ENCODE measurements around the gene AMACR.

Gene AMACR

DNA sequence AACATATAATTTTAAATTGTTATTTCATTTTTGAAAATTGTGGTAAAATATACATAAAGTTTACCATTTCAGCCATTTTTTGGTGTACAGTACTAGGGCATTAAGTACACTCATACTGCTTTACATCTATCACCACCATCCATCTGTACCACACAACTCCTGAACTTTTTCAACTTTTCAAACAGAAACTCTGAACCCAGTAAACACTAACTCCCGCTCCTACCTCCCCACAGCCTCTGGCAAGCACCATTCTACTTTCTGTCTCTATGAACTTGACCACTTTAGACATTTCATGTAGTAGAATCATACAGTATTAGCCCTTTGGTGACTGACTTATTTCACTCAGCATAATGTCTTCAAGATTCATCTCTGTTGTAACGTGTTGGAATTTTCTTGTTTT is 15.0 kb downstream of the AMACR start:
- Histone ChIP-seq H3K4me1 (ENCODE audit: control insufficient read depth, insufficient read depth, low read length) (peaks cover 4% of the 10 kb centered on the region), H3K9me3 (ENCODE audit: control insufficient read depth in 2 of 2, low read length in 2 of 2) (no peaks in the 10 kb centered on the region), H3K9ac (ENCODE audit: low read length in 2 of 2) (no peak overlapping the region), H3K27ac (ENCODE audit: low read length) (no peak overlapping the region), H3K36me3 (ENCODE audit: control insufficient read depth in 2 of 2, insufficient read depth in 2 of 2, low read length in 2 of 2) (peaks cover 16 to 19% of the 10 kb centered on the region in 2 donors), H3K27me3 (ENCODE audit: control insufficient read depth in 1 of 2, insufficient read depth in 2 of 2, low read length in 2 of 2) (no peaks in the 10 kb centered on the region), H3K4me3 (ENCODE audit: low read length in 2 of 2) (no peak overlapping the region)

GRCh38 chr5:33985447-33985846 is 22.4 kb downstream of the AMACR start:
- no peaks in the 10 kb centered on the region for H3K4me1 ChIP-seq (ENCODE audit: control insufficient read depth, insufficient read depth, low read length)
- H3K9me3 ChIP-seq (ENCODE audit: control insufficient read depth in 2 of 2, low read length in 2 of 2), result no peaks in the 10 kb centered on the region
- no peak overlapping the region for H3K27ac ChIP-seq (ENCODE audit: low read length)
- peaks cover 20 to 22% of the 10 kb centered on the region in 2 donors for H3K36me3 ChIP-seq (ENCODE audit: control insufficient read depth in 2 of 2, insufficient read depth in 2 of 2, low read length in 2 of 2)
- H3K9ac ChIP-seq (ENCODE audit: low read length in 2 of 2), result no peak overlapping the region
- no peaks in the 10 kb centered on the region for H3K27me3 ChIP-seq (ENCODE audit: control insufficient read depth in 1 of 2, insufficient read depth in 2 of 2, low read length in 2 of 2)
- H3K4me3 ChIP-seq (ENCODE audit: low read length in 2 of 2), result no peak overlapping the region

- Histone ChIP-seq H3K9ac (ENCODE audit: low read length in 2 of 2) (no peak within 1 kb of the TSS), H3K27me3 (ENCODE audit: control insufficient read depth in 1 of 2, insufficient read depth in 2 of 2, low read length in 2 of 2) (no peaks in the 10 kb centered on the region), H3K27ac (ENCODE audit: low read length) (no peak within 1 kb of the TSS), H3K36me3 (ENCODE audit: control insufficient read depth in 2 of 2, insufficient read depth in 2 of 2, low read length in 2 of 2) (peaks cover 20 to 22% of the 10 kb centered on the region in 2 donors), H3K4me1 (ENCODE audit: control insufficient read depth, insufficient read depth, low read length) (no peaks in the 10 kb centered on the region), H3K4me3 (ENCODE audit: low read length in 2 of 2) (no peak within 1 kb of the TSS), H3K9me3 (ENCODE audit: control insufficient read depth in 2 of 2, low read length in 2 of 2) (no peaks in the 10 kb centered on the region)
Measured at GRCh38 chr5:33984671-33985124, 23.2 kb downstream of the AMACR start, which contains the start of gene SLC45A2. SLC45A2 (minus strand) TSS chr5:33984693; CDS start chr5:33984583, 110 bp downstream.

DNA sequence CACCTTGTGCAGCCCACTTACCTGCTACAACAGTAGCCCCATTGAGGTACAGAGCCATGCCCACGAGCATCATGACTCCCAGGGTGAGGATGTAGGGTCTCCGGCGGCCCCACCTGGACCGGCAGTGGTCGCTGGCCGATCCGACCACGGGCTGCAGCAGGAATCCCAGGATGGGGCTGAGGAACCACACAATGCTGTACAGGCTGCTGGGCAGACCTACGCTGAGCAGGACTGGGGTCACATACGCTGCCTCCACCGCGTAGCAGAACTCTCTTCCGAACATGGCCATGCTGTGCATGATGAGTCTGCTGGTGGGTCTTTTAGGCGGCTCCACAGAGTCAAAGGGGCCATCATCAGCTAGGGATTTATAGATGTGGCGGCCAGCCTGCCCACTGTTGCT is 23.7 kb downstream of the AMACR start:
- Histone ChIP-seq H3K9me3 (ENCODE audit: control insufficient read depth in 2 of 2, low read length in 2 of 2) (no peaks in the 10 kb centered on the region), H3K4me1 (ENCODE audit: control insufficient read depth, insufficient read depth, low read length) (no peaks in the 10 kb centered on the region), H3K4me3 (ENCODE audit: low read length in 2 of 2) (no peak overlapping the region), H3K27me3 (ENCODE audit: control insufficient read depth in 1 of 2, insufficient read depth in 2 of 2, low read length in 2 of 2) (no peaks in the 10 kb centered on the region), H3K27ac (ENCODE audit: low read length) (no peak overlapping the region), H3K36me3 (ENCODE audit: control insufficient read depth in 2 of 2, insufficient read depth in 2 of 2, low read length in 2 of 2) (peaks cover 17 to 19% of the 10 kb centered on the region in 2 donors), H3K9ac (ENCODE audit: low read length in 2 of 2) (no peak overlapping the region)

DNA sequence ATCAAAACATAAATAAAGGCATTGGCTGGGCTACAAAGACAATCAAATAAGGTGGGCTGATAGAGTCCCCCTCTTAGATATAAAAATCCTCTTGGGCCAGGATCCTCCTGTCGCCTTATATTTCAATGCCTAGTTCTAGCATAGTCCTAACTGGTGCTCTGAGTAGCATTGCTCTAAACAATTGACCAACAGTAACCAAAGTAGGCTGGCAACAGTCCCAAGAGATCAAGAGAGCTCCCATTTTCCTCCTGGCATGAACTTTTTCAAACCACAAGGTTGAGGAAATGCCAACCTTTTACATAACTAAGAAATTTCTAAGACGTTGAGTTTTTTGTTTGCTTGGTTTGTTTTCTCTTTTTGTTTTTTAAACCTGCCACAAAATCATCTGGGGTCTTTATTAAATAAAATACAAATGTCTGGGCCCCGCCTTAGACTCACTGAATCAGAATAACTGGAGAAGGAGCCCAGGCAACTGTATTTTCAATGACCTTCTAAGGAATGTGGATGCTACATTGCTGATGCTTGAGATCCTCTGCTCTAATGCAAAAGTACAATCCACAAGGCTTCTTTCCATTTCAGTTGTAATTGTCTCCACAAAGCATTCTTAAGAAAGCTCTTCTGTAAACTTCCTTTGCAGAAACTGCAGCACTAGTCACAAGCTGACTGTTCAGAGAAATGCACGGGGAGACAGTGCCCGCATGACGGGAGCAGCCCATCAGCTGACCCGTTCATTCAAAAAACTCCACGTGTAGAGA is 26.3 kb downstream of the AMACR start:
- Histone ChIP-seq H3K27me3 (ENCODE audit: control insufficient read depth in 1 of 2, insufficient read depth in 2 of 2, low read length in 2 of 2) (no peaks in the 10 kb centered on the region), H3K9me3 (ENCODE audit: control insufficient read depth in 2 of 2, low read length in 2 of 2) (no peaks in the 10 kb centered on the region), H3K27ac (ENCODE audit: low read length) (no peak overlapping the region), H3K4me1 (ENCODE audit: control insufficient read depth, insufficient read depth, low read length) (no peaks in the 10 kb centered on the region), H3K4me3 (ENCODE audit: low read length in 2 of 2) (no peak overlapping the region), H3K36me3 (ENCODE audit: control insufficient read depth in 2 of 2, insufficient read depth in 2 of 2, low read length in 2 of 2) (peaks cover under 1 to 4% of the 10 kb centered on the region in 2 donors), H3K9ac (ENCODE audit: low read length in 2 of 2) (no peak overlapping the region)

GRCh38 chr5:33980030-33980429 is 27.8 kb downstream of the AMACR start:
- H3K27me3 ChIP-seq (ENCODE audit: control insufficient read depth in 1 of 2, insufficient read depth in 2 of 2, low read length in 2 of 2), result no peaks in the 10 kb centered on the region
- no peak overlapping the region for H3K9ac ChIP-seq (ENCODE audit: low read length in 2 of 2)
- no peaks in the 10 kb centered on the region for H3K36me3 ChIP-seq (ENCODE audit: control insufficient read depth in 2 of 2, insufficient read depth in 2 of 2, low read length in 2 of 2)
- H3K4me3 ChIP-seq (ENCODE audit: low read length in 2 of 2), result no peak overlapping the region
- H3K27ac ChIP-seq (ENCODE audit: low read length), result no peak overlapping the region
- no peaks in the 10 kb centered on the region for H3K9me3 ChIP-seq (ENCODE audit: control insufficient read depth in 2 of 2, low read length in 2 of 2)
- peaks cover 9% of the 10 kb centered on the region for H3K4me1 ChIP-seq (ENCODE audit: control insufficient read depth, insufficient read depth, low read length)

DNA sequence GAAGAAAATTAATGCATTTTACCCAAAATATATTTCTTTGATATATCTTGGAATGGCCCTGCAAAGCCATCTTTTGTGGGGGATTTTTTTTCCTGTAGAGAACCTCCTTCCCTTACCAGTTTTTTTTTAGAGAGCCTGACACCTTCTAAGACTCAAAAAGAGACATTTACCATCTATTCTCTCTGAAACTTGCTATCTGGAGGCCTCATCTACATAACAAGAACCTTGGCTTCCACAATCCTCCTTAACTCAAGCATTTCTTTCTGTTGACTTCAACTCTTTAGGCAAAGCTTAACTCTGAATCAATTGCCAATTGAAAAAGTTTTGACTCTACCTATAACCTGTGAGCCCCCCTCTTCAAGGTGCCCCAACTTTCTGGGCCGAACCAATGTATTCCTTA is 29.5 kb downstream of the AMACR start:
- Histone ChIP-seq H3K9ac (ENCODE audit: low read length in 2 of 2) (no peak overlapping the region), H3K36me3 (ENCODE audit: control insufficient read depth in 2 of 2, insufficient read depth in 2 of 2, low read length in 2 of 2) (no peaks in the 10 kb centered on the region), H3K27me3 (ENCODE audit: control insufficient read depth in 1 of 2, insufficient read depth in 2 of 2, low read length in 2 of 2) (no peaks in the 10 kb centered on the region), H3K9me3 (ENCODE audit: control insufficient read depth in 2 of 2, low read length in 2 of 2) (no peaks in the 10 kb centered on the region), H3K4me1 (ENCODE audit: control insufficient read depth, insufficient read depth, low read length) (peaks cover 9% of the 10 kb centered on the region), H3K27ac (ENCODE audit: low read length) (no peak overlapping the region), H3K4me3 (ENCODE audit: low read length in 2 of 2) (no peak overlapping the region)

- Histone ChIP-seq H3K4me1 (ENCODE audit: control insufficient read depth, insufficient read depth, low read length) (peaks cover 9% of the 10 kb centered on the region), H3K4me3 (ENCODE audit: low read length in 2 of 2) (no peak overlapping the region), H3K27ac (ENCODE audit: low read length) (peak overlapping the region; percentile 46), H3K9ac (ENCODE audit: low read length in 2 of 2) (no peak overlapping the region), H3K36me3 (ENCODE audit: control insufficient read depth in 2 of 2, insufficient read depth in 2 of 2, low read length in 2 of 2) (no peaks in the 10 kb centered on the region), H3K27me3 (ENCODE audit: control insufficient read depth in 1 of 2, insufficient read depth in 2 of 2, low read length in 2 of 2) (no peaks in the 10 kb centered on the region), H3K9me3 (ENCODE audit: control insufficient read depth in 2 of 2, low read length in 2 of 2) (no peaks in the 10 kb centered on the region)
Measured at GRCh38 chr5:33976307-33976706, 31.5 kb downstream of the AMACR start.

- Histone ChIP-seq H3K4me3 (ENCODE audit: low read length in 2 of 2) (peak overlapping the region in 1 of 2 donors; percentile 7), H3K9ac (ENCODE audit: low read length in 2 of 2) (peak overlapping the region in 1 of 2 donors; percentile 29), H3K27me3 (ENCODE audit: control insufficient read depth in 1 of 2, insufficient read depth in 2 of 2, low read length in 2 of 2) (no peaks in the 10 kb centered on the region), H3K36me3 (ENCODE audit: control insufficient read depth in 2 of 2, insufficient read depth in 2 of 2, low read length in 2 of 2) (no peaks in the 10 kb centered on the region), H3K4me1 (ENCODE audit: control insufficient read depth, insufficient read depth, low read length) (peaks cover 9% of the 10 kb centered on the region), H3K27ac (ENCODE audit: low read length) (peak overlapping the region; percentile 46), H3K9me3 (ENCODE audit: control insufficient read depth in 2 of 2, low read length in 2 of 2) (no peaks in the 10 kb centered on the region)
Measured at GRCh38 chr5:33975852-33976251, 32.0 kb downstream of the AMACR start.

GRCh38 chr5:33973271-33973670 is 34.6 kb downstream of the AMACR start:
- H3K4me3 ChIP-seq (ENCODE audit: low read length in 2 of 2), result no peak overlapping the region
- H3K36me3 ChIP-seq (ENCODE audit: control insufficient read depth in 2 of 2, insufficient read depth in 2 of 2, low read length in 2 of 2), result no peaks in the 10 kb centered on the region
- H3K4me1 ChIP-seq (ENCODE audit: control insufficient read depth, insufficient read depth, low read length), result peaks cover 12% of the 10 kb centered on the region
- H3K27me3 ChIP-seq (ENCODE audit: control insufficient read depth in 1 of 2, insufficient read depth in 2 of 2, low read length in 2 of 2), result no peaks in the 10 kb centered on the region
- no peak overlapping the region for H3K27ac ChIP-seq (ENCODE audit: low read length)
- no peaks in the 10 kb centered on the region for H3K9me3 ChIP-seq (ENCODE audit: control insufficient read depth in 2 of 2, low read length in 2 of 2)
- no peak overlapping the region for H3K9ac ChIP-seq (ENCODE audit: low read length in 2 of 2)

All from stomach smooth muscle (tissue), 2 donors.